ENCODE results near the gene AK1. TPM values are rescaled to one million over a fixed set of nuclear protein-coding genes. Genes with fewer than 3 reads are reported as not detected.

Gene AK1
- 1.9 and 7.3 TPM in 2 replicates for total RNA-seq (2011; cell fraction: chromatin; rRNA removed; ENCODE audit: low replicate concordance)
- 7.1 and 11.2 TPM in 2 replicates for total RNA-seq (2011; cell fraction: nucleolus; rRNA removed)
- total RNA-seq (2011; cell fraction: nucleoplasm; rRNA removed), result 3.7 and 5.5 TPM in 2 replicates
- total RNA-seq (2014; rRNA removed), result 33.2 and 56.5 TPM in 2 replicates
- total RNA-seq (2014; rRNA removed; fragmentation: Illumina TruSeq; extraction: Trizol), result 15.1 and 22.6 TPM in 2 replicates
- total RNA-seq (2015; rRNA removed; fragmentation: Illumina TruSeq; extraction: Trizol), result 38.7 and 39.0 TPM in 2 replicates
- total RNA-seq (2021), result 67.6 and 71.8 TPM in 2 replicates
- polyA plus RNA-seq (2011; rRNA removed), result 37.2 and 44.6 TPM in 2 replicates
- polyA plus RNA-seq (2011; cell fraction: cytosol; rRNA removed), result 48.4 and 109 TPM in 2 replicates
- 29.2 and 57.2 TPM in 2 replicates for polyA plus RNA-seq (2011; cell fraction: nucleus; rRNA removed)
- polyA plus RNA-seq (2012), result 69.4 and 83.0 TPM in 2 replicates
- polyA plus RNA-seq (2014; fragmentation: Illumina TruSeq; extraction: Trizol), result 68.8 and 76.7 TPM in 2 replicates
- 10 to 100 TPM; 10.1 to 38.9 TPM for polyA plus RNA-seq (2014; fragmentation: Nextera tagmentation; extraction: Ambion mirVana)
- 58.1 and 73.2 TPM in 2 replicates for polyA plus RNA-seq (2014; rRNA removed)
- polyA minus RNA-seq (2011; rRNA and poly(A)+ RNA removed), result 10.3 and 14.5 TPM in 2 replicates
- polyA minus RNA-seq (2011; cell fraction: cytosol; rRNA and poly(A)+ RNA removed), result 11.4 and 13.5 TPM in 2 replicates
- polyA minus RNA-seq (2011; cell fraction: nucleus; rRNA and poly(A)+ RNA removed), result 1.2 and 2.1 TPM in 2 replicates
- Bru-seq, nascent RNA, result percentile 51 among the genes with signal in this experiment
- percentile 52 among the genes with signal in this experiment for BruChase-seq, experiment 1, labeled RNA remaining after a 2-hour chase
- BruChase-seq, experiment 2, labeled RNA remaining after a 6-hour chase, result percentile 56 among the genes with signal in this experiment
- long read RNA-seq, experiment 1, transcript AK1-203 (7 exons, 2,266 nt), result major isoform, 59 of 74 reads
- long read RNA-seq, experiment 1, partial matches to known transcripts, result 1 of 74 reads
- long read RNA-seq, experiment 1, other reads (novel, unspliced or antisense), result 13 of 74 reads
- long read RNA-seq, experiment 2, transcript AK1-203 (7 exons, 2,266 nt), result major isoform, 44 of 56 reads
- long read RNA-seq, experiment 2, partial matches to known transcripts, result 4 of 56 reads
- long read RNA-seq, experiment 2, other reads (novel, unspliced or antisense), result 8 of 56 reads
- long read RNA-seq, experiment 3, transcript AK1-203 (7 exons, 2,266 nt), result major isoform, 42 of 47 reads
- long read RNA-seq, experiment 3, partial matches to known transcripts, result 1 of 47 reads
- long read RNA-seq, experiment 3, other reads (novel, unspliced or antisense), result 4 of 47 reads

- peak within 1 kb of the TSS; percentile 91 for H2AFZ ChIP-seq (ENCODE audit: low read depth, low read length)
- 0% methylated on average over 12 of the region's 44 CpGs for WGBS (ENCODE audit: insufficient coverage, low coverage, missing lambda C conversion rate)
- H3K27me3 ChIP-seq (ENCODE audit: control insufficient read depth in 2 of 2, insufficient read depth in 2 of 2, low read length in 2 of 2), result no peaks in the 10 kb centered on the region
- peaks cover 19 to 54% of the 10 kb centered on the region in 2 experiments; a peak in 4 of 5 replicates for H3K4me1 ChIP-seq (replicated peaks in 1 of 2; ENCODE audit: control insufficient read depth in 2 of 2, insufficient read depth in 2 of 2, low read length in 2 of 2)
- peak within 1 kb of the TSS; percentile 46 for H3K4me3 ChIP-seq
- ATAC-seq (peak; percentile 85), FAIRE-seq (peak; percentile 19), DNase-seq (ENCODE audit: extremely low read depth in 1 of 4, low spot score in 3 of 4) (peak; percentile 68 to 82 (median 80))
- intact Hi-C loops (cut with micrococcal nuclease), result loop anchor here (10.0 kb wide), 1 partner anchor 283 kb away; no protein-coding TSS in a partner anchor
- H3K4me2 ChIP-seq (ENCODE audit: insufficient read depth, low read length), result peak within 1 kb of the TSS; percentile 80
- in situ Hi-C loops (cut with MboI), result loop anchor here (5.0 to 10.0 kb wide), 3 partner anchors 35 to 375 kb away; no protein-coding TSS in a partner anchor
- BruUV-seq (replicated peaks), result no TSS peak
- H3K27ac ChIP-seq (ENCODE audit: extremely low read depth, low read depth, low read length), result peak within 1 kb of the TSS; percentile 65
- CTCF ChIA-PET (ENCODE audit: low intra/inter-chr PET ratio), result no interaction called here
- no peaks in the 10 kb centered on the region for H3K9me1 ChIP-seq (ENCODE audit: control insufficient read depth, insufficient read depth, low read length)
- peak within 1 kb of the TSS; percentile 72 to 94 for H3K9ac ChIP-seq (ENCODE audit: insufficient read depth in 1 of 2, low read depth in 2 of 2, low read length in 2 of 2)
- no peaks in the 10 kb centered on the region; the same call in 2 of the 3 replicates for H3K36me3 ChIP-seq (ENCODE audit: control insufficient read depth, insufficient read depth, low read length)
- peaks cover 12% of the 10 kb centered on the region; the same call in 2 of the 3 replicates for H3K79me2 ChIP-seq (ENCODE audit: control insufficient read depth, insufficient read depth, low read length)
- H4K20me1 ChIP-seq (replicated peaks; ENCODE audit: control insufficient read depth, insufficient read depth, low read length), result no peaks in the 10 kb centered on the region
- H3K9me3 ChIP-seq (replicated peaks; ENCODE audit: control insufficient read depth, insufficient read depth, low read depth, low read length), result no peaks in the 10 kb centered on the region
- POLR2A ChIA-PET, result interaction anchor here (0.6 to 1.5 kb wide), 6 partner anchors 10 to 107 kb away, joined by 3 to 5 read pairs (median 4); no protein-coding TSS in a partner anchor
- TF ChIP-seq DPF2 (IDR thresholded peaks at IDR 0.05) (no peak), STAT6 (CRISPR knock-in tag; IDR thresholded peaks at IDR 0.05) (no peak), NCOA4 (IDR thresholded peaks at IDR 0.05; ENCODE audit: partially characterized antibody) (no peak), SAFB (IDR thresholded peaks at IDR 0.05; ENCODE audit: borderline replicate concordance, low read depth, low read length) (0 out of 2 replicates have a peak, but pooled peaks have one; percentile 13), POLR2G (IDR thresholded peaks at IDR 0.05; ENCODE audit: low read depth, low read length) (peak; percentile 90), NR4A1 (CRISPR knock-in tag; IDR thresholded peaks at IDR 0.05) (no peak), NR4A1 (tag; IDR thresholded peaks at IDR 0.05) (no peak), DDX20 (tag; IDR thresholded peaks at IDR 0.05; ENCODE audit: low read depth) (no peak), JUN (IDR thresholded peaks at IDR 0.05; ENCODE audit: borderline replicate concordance, low read depth, low read length) (no peak), JUN (CRISPR knock-in tag; IDR thresholded peaks at IDR 0.05; ENCODE audit: borderline replicate concordance) (no peak), PRPF4 (IDR thresholded peaks at IDR 0.05; ENCODE audit: insufficient read depth, low read depth, low read length, poor library complexity, severe bottlenecking) (no peak), ZFP91 (CRISPR knock-in tag; IDR thresholded peaks at IDR 0.05) (no peak), HDAC6 (IDR thresholded peaks at IDR 0.05; ENCODE audit: low read depth, low read length) (no peak)
Observed at GRCh38 chr9:127877566-127877998, at the start of gene AK1. Gene AK1, minus strand, starts transcription at chr9:127877675. Its CDS starts 3,058 bp downstream, at chr9:127874617.
